Hepatic stellate cell (primary cell): ENCODE measurements around the gene KRTAP10-11.
"Not testable (repeated sequence)": the region's sequence is repeated elsewhere in the genome, so short reads cannot be mapped to it uniquely, and the experiment has no call there.

Source experiments
- DNase-seq: peaks from one replicate; pipeline ENCODE4 v3.0.0; 2011; ENCODE audit warnings: low spot score

The KRTAP10-11 gene

GRCh38 chr21:44646366-44647221 lies at the start of gene KRTAP10-11:
KRTAP10-11 (plus strand) TSS chr21:44646414; CDS start chr21:44646459, 45 bp downstream.
- not testable (repeated sequence) for DNase-seq

GRCh38 chr21:44598061-44598460 lies 48.2 kb upstream of the KRTAP10-11 start:
- DNase-seq, result no peak

- DNase-seq, result no peak
These were observed 46.8 kb upstream of the KRTAP10-11 start for GRCh38 chr21:44599264-44600029.

- DNase-seq, result not testable (repeated sequence)
These were observed 45.9 kb upstream of the KRTAP10-11 start, which contains the start of gene KRTAP10-7 for GRCh38 chr21:44600118-44600978. KRTAP10-7 (plus strand) TSS chr21:44600597; CDS start chr21:44600622, 25 bp downstream.

GRCh38 chr21:44601091-44601490 lies 45.1 kb upstream of the KRTAP10-11 start:
- DNase-seq, result not testable (repeated sequence)

GRCh38 chr21:44601596-44602462 lies 44.4 kb upstream of the KRTAP10-11 start:
- DNase-seq, result no peak

GRCh38 chr21:44602463-44602850 lies 43.8 kb upstream of the KRTAP10-11 start:
- no peak for DNase-seq

- DNase-seq, result no peak
These were observed 42.9 kb upstream of the KRTAP10-11 start for GRCh38 chr21:44603109-44603875.

- DNase-seq, result no peak
These were observed 42.3 kb upstream of the KRTAP10-11 start for GRCh38 chr21:44603911-44604310.

GRCh38 chr21:44606495-44606894 lies 39.7 kb upstream of the KRTAP10-11 start:
- DNase-seq, result no peak

- no peak for DNase-seq
These were observed 37.0 kb upstream of the KRTAP10-11 start for GRCh38 chr21:44609193-44609592.

- DNase-seq, result not testable (repeated sequence)
These were observed 35.9 kb upstream of the KRTAP10-11 start for GRCh38 chr21:44610157-44610843.

- DNase-seq, result no peak
These were observed 34.7 kb upstream of the KRTAP10-11 start for GRCh38 chr21:44611551-44611950.

- DNase-seq, result no peak
These were observed 34.2 kb upstream of the KRTAP10-11 start, which contains the start of gene KRTAP10-8 for GRCh38 chr21:44612029-44612486. KRTAP10-8 (plus strand) TSS chr21:44612079; CDS start chr21:44612101, 22 bp downstream.

GRCh38 chr21:44612669-44613229 lies 33.5 kb upstream of the KRTAP10-11 start:
- DNase-seq, result no peak

GRCh38 chr21:44613386-44614155 lies 32.6 kb upstream of the KRTAP10-11 start:
- DNase-seq, result no peak

GRCh38 chr21:44614161-44614631 lies 32.0 kb upstream of the KRTAP10-11 start:
- DNase-seq, result no peak

- no peak for DNase-seq
These were observed 31.2 kb upstream of the KRTAP10-11 start for GRCh38 chr21:44614961-44615391.
